Retinal pigment epithelial cell (primary cell): ENCODE data around the gene KIF5C.
A peak's percentile ranks its signal among the peaks of the same experiment; 100 is the strongest.

Experiments used
- DNase-seq: peaks from one replicate; pipeline ENCODE4 v3.0.0-alpha.2; 2010; ENCODE audit warnings: low read depth
- H3K4me3 ChIP-seq: 2 replicates; pipeline ENCODE4 v1.5.1; 2011; ENCODE audit warnings: mild to moderate bottlenecking, low read length, control low read depth, moderate library complexity
- CTCF ChIP-seq: conservative IDR thresholded peaks from 2 replicates; pipeline ENCODE4 v1.5.1; 2011; ENCODE audit warnings: low read depth, low read length, control low read depth, inconsistent platforms

The KIF5C gene

GRCh38 chr2:149033716-149034115 lies 158.7 kb downstream of the KIF5C start:
- no peak for DNase-seq
- no peak overlapping the region for H3K4me3 ChIP-seq
- TF ChIP-seq CTCF: no peak

- no peak for DNase-seq
- TF ChIP-seq CTCF: no peak
- H3K4me3 ChIP-seq: no peak overlapping the region
Measured at GRCh38 chr2:149034406-149034805, 159.4 kb downstream of the KIF5C start.

GRCh38 chr2:149036507-149037293 lies 161.7 kb downstream of the KIF5C start:
- no peak overlapping the region for H3K4me3 ChIP-seq
- TF ChIP-seq CTCF: no peak
- no peak for DNase-seq

- DNase-seq: no peak
- peak overlapping the region; percentile 72 for H3K4me3 ChIP-seq
- peak; percentile 31 for TF ChIP-seq CTCF
Measured at GRCh38 chr2:149037851-149038250, 162.8 kb downstream of the KIF5C start.

- DNase-seq: no peak
- peak within 1 kb of the TSS; percentile 72 for H3K4me3 ChIP-seq
- peak; percentile 1 for TF ChIP-seq CTCF
Measured at GRCh38 chr2:149038442-149039212, 163.6 kb downstream of the KIF5C start, which contains the start of gene LYPD6B. TSS of gene LYPD6B (plus strand) at chr2:149038699. CDS start at chr2:149130949, 92,250 bp downstream.

- no peak for DNase-seq
- TF ChIP-seq CTCF: no peak
- H3K4me3 ChIP-seq: peak overlapping the region; percentile 72
Measured at GRCh38 chr2:149039213-149039724, 164.2 kb downstream of the KIF5C start.
